Naive B cell (primary cell): ENCODE measurements around the gene ORM2. TPM values are rescaled to one million over a fixed set of nuclear protein-coding genes. Genes with fewer than 3 reads are reported as not detected.
A peak's percentile ranks its signal among the peaks of the same experiment; 100 is the strongest.

Source experiments
- ATAC-seq, 2 donors: fragments of 150-1000 bp; cut with Tn5 transposase; 2 replicates each; pipeline ENCODE4 v1.10.0; 2021; ENCODE audit warnings: low read depth in 2 of 2, mild to moderate bottlenecking in 2 of 2, moderate library complexity in 2 of 2
- DNase-seq: peaks from one replicate; pipeline ENCODE4 v3.0.0; 2022
- H3K27ac Mint-ChIP-seq, 6 donors: one replicate each; pipeline ENCODE4 v1.8.0; 2020 to 2022; ENCODE audit warnings: mild to moderate bottlenecking in 6 of 6, mixed read lengths in 6 of 6, moderate library complexity in 5 of 6, inconsistent platforms in 2 of 6
- H3K27me3 Mint-ChIP-seq, 3 donors: one replicate each; pipeline ENCODE4 v1.8.0; 2021 to 2022; ENCODE audit warnings: mixed read lengths in 3 of 3, mild to moderate bottlenecking in 1 of 3
- H3K36me3 Mint-ChIP-seq, 2 donors: one replicate each; pipeline ENCODE4 v1.8.0; 2020 to 2022; ENCODE audit warnings: mixed read lengths in 2 of 2, inconsistent platforms in 1 of 2, mild to moderate bottlenecking in 1 of 2
- H3K4me1 Mint-ChIP-seq, 3 donors: one replicate each; pipeline ENCODE4 v1.8.0; 2020 to 2022; ENCODE audit warnings: mixed read lengths in 3 of 3, inconsistent platforms in 1 of 3, mild to moderate bottlenecking in 1 of 3, moderate library complexity in 1 of 3
- H3K4me3 Mint-ChIP-seq, 8 donors: one replicate each; pipeline ENCODE4 v1.8.0; 2020 to 2022; ENCODE audit warnings: mild to moderate bottlenecking in 8 of 8, mixed read lengths in 8 of 8, moderate library complexity in 8 of 8, inconsistent platforms in 2 of 8
- H3K9me3 Mint-ChIP-seq, 7 donors: one replicate each; pipeline ENCODE4 v1.8.0; 2020 to 2022; ENCODE audit warnings: mixed read lengths in 7 of 7, mild to moderate bottlenecking in 5 of 7, inconsistent platforms in 2 of 7, moderate library complexity in 1 of 7
- polyA plus RNA-seq, 6 donors: library from polyadenylated mRNA; unstranded; fragments of 300-500 nt; fragmentation: Illumina TruSeq; gene quantifications; one replicate each; pipeline ENCODE4 v1.2.3, GENCODE V29; 2021; ENCODE audit warnings: low read depth in 6 of 6

ORM2 gene
- polyA plus RNA-seq, 6 donors from 2014 or later: not detected

- Mint-ChIP-seq H3K9me3 (no peaks in the 10 kb centered on the region), H3K4me1 (peaks cover 55 to 92% (median 80%) of the 10 kb centered on the region in 3 donors), H3K27me3 (no peaks in the 10 kb centered on the region), H3K36me3 (peaks cover 25 to 41% of the 10 kb centered on the region in 2 donors), H3K4me3 (peak overlapping the region in 2 of 8 donors; percentile 27 to 33), H3K27ac (peak overlapping the region in 5 of 6 donors; percentile 57 to 94 (median 79))
- DNase-seq: no peak
- ATAC-seq: no peak
Measured at GRCh38 chr9:114378883-114379282, 49.2 kb downstream of the ORM2 start.

Other genes with a start within 250 kb of the ORM2 start
- gene KIF12, start 230.6 kb upstream of the ORM2 start, polyA plus RNA-seq: not detected
- gene COL27A1, start 174.3 kb upstream of the ORM2 start, polyA plus RNA-seq: under 1 TPM in 1 of 6 donors, not detected in 5; 0.04 TPM
- not detected for gene ORM1, start 6.8 kb upstream of the ORM2 start, polyA plus RNA-seq
- gene AKNA, start 58.1 kb downstream of the ORM2 start, polyA plus RNA-seq: 10 to 100 TPM in 5 of 6 donors, under 1 TPM in 1; 0.78 to 34.1 (median 13.7) TPM
- 1 to 10 TPM in 2 of 6 donors, under 1 TPM in 4; 0.27 to 2.0 (median 0.95) TPM for gene WHRN, start 175.6 kb downstream of the ORM2 start, polyA plus RNA-seq